ENCODE measurements around the gene CENPN. TPM values are rescaled to one million over a fixed set of nuclear protein-coding genes. Genes with fewer than 3 reads are reported as not detected.

Gene CENPN
- total RNA-seq, 1 experiment from 2014 or later, result 76.7 TPM

DNA sequence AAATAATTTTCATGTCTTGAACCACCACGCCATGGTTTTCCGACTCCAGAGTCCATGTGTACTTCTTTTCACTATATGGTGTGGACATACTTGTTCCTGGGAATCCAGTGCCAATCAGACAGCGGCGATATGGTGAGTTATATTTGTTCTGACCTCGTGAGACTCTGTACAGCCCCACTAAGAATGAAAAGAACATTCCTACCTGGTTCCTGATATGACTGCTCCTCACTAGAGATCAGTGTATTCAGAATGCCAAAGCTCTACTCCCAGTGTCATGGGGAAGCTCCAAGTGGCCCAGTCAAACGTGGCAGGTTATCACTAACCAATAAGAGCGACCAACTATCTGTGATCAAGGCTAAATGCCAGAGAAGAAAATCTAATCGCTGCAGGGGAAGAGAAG, 64.0 kb downstream of the CENPN start:
- Histone ChIP-seq H3K4me2 (ENCODE audit: low read length) (no peak overlapping the region), H3K4me3 (replicated peaks in 1 of 2; ENCODE audit: low read depth in 1 of 2, low read length in 2 of 2) (no peak overlapping the region), H4K20me1 (ENCODE audit: insufficient read depth) (no peaks in the 10 kb centered on the region), H3K4me1 (ENCODE audit: control insufficient read depth in 1 of 2, insufficient read depth in 2 of 2, low read length in 2 of 2) (peaks cover 1 to 10% of the 10 kb centered on the region in 2 experiments; a peak in 3 of 4 replicates), H3K9me2 (ENCODE audit: insufficient read depth) (no peaks in the 10 kb centered on the region), H3K27ac (ENCODE audit: low read depth, low read length) (no peak overlapping the region), H3K9ac (ENCODE audit: low read length) (no peak overlapping the region), H3K79me2 (ENCODE audit: insufficient read depth, low read length) (no peaks in the 10 kb centered on the region), H3K9me3 (ENCODE audit: control insufficient read depth in 1 of 2, insufficient read depth in 1 of 2, low read depth in 1 of 2, low read length in 2 of 2) (no peaks in the 10 kb centered on the region), H3K27me3 (ENCODE audit: insufficient read depth, low read length) (no peaks in the 10 kb centered on the region), H2AFZ (ENCODE audit: low read depth, low read length, poor library complexity, severe bottlenecking) (no peak overlapping the region), H3K36me3 (ENCODE audit: control insufficient read depth in 1 of 2, insufficient read depth in 2 of 2, low read length in 2 of 2) (no peaks in the 10 kb centered on the region)
- DNase-seq (ENCODE audit: low read depth, low spot score), result no peak
- POLR2A ChIA-PET, result no interaction called here
- no TSS peak for BruUV-seq (replicated peaks)
- RAD21 ChIA-PET (ENCODE audit: low non-redundant PET in 1 of 2, low total read pairs in 2 of 2, uncharacterized antibody in 2 of 2, unreplicated experiment in 2 of 2), result no interaction called here
- no peak for TF ChIP-seq SIN3A (IDR thresholded peaks at IDR 0.05; ENCODE audit: low read depth)
- TF ChIP-seq ZFX (IDR thresholded peaks at IDR 0.05), result no peak
- TF ChIP-seq RAD21 (IDR thresholded peaks at IDR 0.05; ENCODE audit: low read depth), result no peak
- no peak for TF ChIP-seq JUND (IDR thresholded peaks at IDR 0.05)
- TF ChIP-seq, protein P1, sequence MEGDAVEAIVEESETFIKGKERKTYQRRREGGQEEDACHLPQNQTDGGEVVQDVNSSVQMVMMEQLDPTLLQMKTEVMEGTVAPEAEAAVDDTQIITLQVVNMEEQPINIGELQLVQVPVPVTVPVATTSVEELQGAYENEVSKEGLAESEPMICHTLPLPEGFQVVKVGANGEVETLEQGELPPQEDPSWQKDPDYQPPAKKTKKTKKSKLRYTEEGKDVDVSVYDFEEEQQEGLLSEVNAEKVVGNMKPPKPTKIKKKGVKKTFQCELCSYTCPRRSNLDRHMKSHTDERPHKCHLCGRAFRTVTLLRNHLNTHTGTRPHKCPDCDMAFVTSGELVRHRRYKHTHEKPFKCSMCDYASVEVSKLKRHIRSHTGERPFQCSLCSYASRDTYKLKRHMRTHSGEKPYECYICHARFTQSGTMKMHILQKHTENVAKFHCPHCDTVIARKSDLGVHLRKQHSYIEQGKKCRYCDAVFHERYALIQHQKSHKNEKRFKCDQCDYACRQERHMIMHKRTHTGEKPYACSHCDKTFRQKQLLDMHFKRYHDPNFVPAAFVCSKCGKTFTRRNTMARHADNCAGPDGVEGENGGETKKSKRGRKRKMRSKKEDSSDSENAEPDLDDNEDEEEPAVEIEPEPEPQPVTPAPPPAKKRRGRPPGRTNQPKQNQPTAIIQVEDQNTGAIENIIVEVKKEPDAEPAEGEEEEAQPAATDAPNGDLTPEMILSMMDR (IDR thresholded peaks at IDR 0.05 in 2 of 3, conservative IDR thresholded peaks at IDR 0.05 in 1 of 3; ENCODE audit: borderline replicate concordance in 1 of 3, insufficient read depth in 1 of 3, low read depth in 2 of 3, low read length in 2 of 3), result no peak
- intact Hi-C loops (cut with micrococcal nuclease), result no loop called here
- no peak for ATAC-seq
- CTCF ChIA-PET, result interaction anchor here (2.9 kb wide), 1 partner anchor 35 kb away, joined by 11 read pairs; the partner anchor contains the start of gene ATMIN

DNA sequence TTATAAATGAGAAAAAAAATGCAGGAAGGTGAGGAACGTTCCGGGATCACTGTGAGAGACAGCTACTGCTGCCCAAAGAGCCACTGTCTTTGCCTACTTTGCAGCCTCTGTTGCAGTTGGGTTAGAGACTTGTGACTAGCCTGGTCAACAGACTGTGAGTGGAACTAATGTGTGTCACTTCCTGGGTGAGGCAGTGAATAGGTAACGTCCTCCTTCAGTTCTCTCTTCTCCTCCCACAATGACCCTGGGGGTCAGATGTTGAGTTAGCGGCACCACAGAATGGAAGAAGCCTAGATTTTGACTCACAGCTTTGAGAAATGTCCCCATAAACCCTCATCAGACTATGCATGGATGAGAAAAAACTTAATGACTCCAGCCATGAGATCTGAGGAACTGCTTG, 64.8 kb downstream of the CENPN start:
- no peaks in the 10 kb centered on the region for H3K36me3 ChIP-seq (ENCODE audit: control insufficient read depth in 1 of 2, insufficient read depth in 2 of 2, low read length in 2 of 2)
- peaks cover 6 to 17% of the 10 kb centered on the region in 2 experiments for H3K4me1 ChIP-seq (ENCODE audit: control insufficient read depth in 1 of 2, insufficient read depth in 2 of 2, low read length in 2 of 2)
- ATAC-seq (no peak), DNase-seq (ENCODE audit: low read depth, low spot score) (peak; percentile 28)
- H3K9me2 ChIP-seq (ENCODE audit: insufficient read depth), result no peaks in the 10 kb centered on the region
- no peaks in the 10 kb centered on the region for H4K20me1 ChIP-seq (ENCODE audit: insufficient read depth)
- ChIA-PET CTCF (interaction anchor here (2.9 kb wide), 1 partner anchor 36 kb away, joined by 11 read pairs; the partner anchor contains the start of gene ATMIN), RAD21 (ENCODE audit: low non-redundant PET in 1 of 2, low total read pairs in 2 of 2, uncharacterized antibody in 2 of 2, unreplicated experiment in 2 of 2) (no interaction called here), POLR2A (no interaction called here)
- intact Hi-C loops (cut with micrococcal nuclease), result no loop called here
- H3K27me3 ChIP-seq (ENCODE audit: insufficient read depth, low read length), result no peaks in the 10 kb centered on the region
- H3K27ac ChIP-seq (ENCODE audit: low read depth, low read length), result no peak overlapping the region
- TF ChIP-seq CBX3 (IDR thresholded peaks at IDR 0.05; ENCODE audit: low read depth) (0 out of 2 replicates have a peak, but pooled peaks have one; percentile 31), FOSL1 (IDR thresholded peaks at IDR 0.05; ENCODE audit: low read depth) (no peak), POLR2AphosphoS5 (IDR thresholded peaks at IDR 0.05; ENCODE audit: low read depth, low read length) (peak; percentile 38; the same call in 1 of the 2 replicates)
- no peak overlapping the region for H2AFZ ChIP-seq (ENCODE audit: low read depth, low read length, poor library complexity, severe bottlenecking)
- no peak overlapping the region for H3K9ac ChIP-seq (ENCODE audit: low read length)
- no TSS peak for BruUV-seq (replicated peaks)
- no peaks in the 10 kb centered on the region for H3K9me3 ChIP-seq (ENCODE audit: control insufficient read depth in 1 of 2, insufficient read depth in 1 of 2, low read depth in 1 of 2, low read length in 2 of 2)
- no peaks in the 10 kb centered on the region for H3K79me2 ChIP-seq (ENCODE audit: insufficient read depth, low read length)
- peak overlapping the region; percentile 40 for H3K4me2 ChIP-seq (ENCODE audit: low read length)
- H3K4me3 ChIP-seq (replicated peaks in 1 of 2; ENCODE audit: low read depth in 1 of 2, low read length in 2 of 2), result no peak overlapping the region
